ENCODE data around the gene PHLDA3. TPM values are rescaled to one million over a fixed set of nuclear protein-coding genes. Genes with fewer than 3 reads are reported as not detected.

PHLDA3 gene
- total and polyA plus RNA-seq, 2 of the 13 experiments (the other 11 are each of a cell fraction or from before 2014, with no cell fraction given), result 16.7 to 33.6 TPM

GRCh38 chr1:201447903-201448871 is 20.8 kb downstream of the PHLDA3 start (continued):
- TF ChIP-seq PHF8 (CRISPR knock-in tag; IDR thresholded peaks at IDR 0.05) (no peak), ZNF281 (CRISPR knock-in tag; IDR thresholded peaks at IDR 0.05; ENCODE audit: borderline replicate concordance) (no peak), ZBTB33 (CRISPR knock-in tag; IDR thresholded peaks at IDR 0.05) (no peak), ZNF652 (CRISPR knock-in tag; IDR thresholded peaks at IDR 0.05; ENCODE audit: borderline replicate concordance, low read depth) (no peak), ZZZ3 (CRISPR knock-in tag; IDR thresholded peaks at IDR 0.05; ENCODE audit: borderline replicate concordance) (no peak), EEA1 (CRISPR knock-in tag; IDR thresholded peaks at IDR 0.05; ENCODE audit: borderline replicate concordance) (no peak), ZNF383 (CRISPR knock-in tag; IDR thresholded peaks at IDR 0.05; ENCODE audit: borderline replicate concordance) (no peak), SMAD9 (CRISPR knock-in tag; IDR thresholded peaks at IDR 0.05) (no peak), AKNA (CRISPR knock-in tag; IDR thresholded peaks at IDR 0.05; ENCODE audit: borderline replicate concordance) (no peak), DDIT3 (CRISPR knock-in tag; IDR thresholded peaks at IDR 0.05) (no peak), HBP1 (CRISPR knock-in tag; IDR thresholded peaks at IDR 0.05; ENCODE audit: low read depth) (no peak), SNAPC2 (CRISPR knock-in tag; IDR thresholded peaks at IDR 0.05) (no peak), ZNF878 (CRISPR knock-in tag; IDR thresholded peaks at IDR 0.05) (no peak), ZSCAN30 (CRISPR knock-in tag; IDR thresholded peaks at IDR 0.05) (no peak), HNF4A (CRISPR knock-in tag; IDR thresholded peaks at IDR 0.05) (0 out of 2 replicates have a peak, but pooled peaks have one; percentile 8), KLF13 (CRISPR knock-in tag; IDR thresholded peaks at IDR 0.05) (no peak)
